SU-DHL-6 (cell line): ENCODE measurements around the gene ZNF334.

Source experiments
- H2AFZ ChIP-seq: fragments of 200-600 bp; sonication (generic); 2 replicates; pipeline ENCODE4 v1.6.1; 2014; ENCODE audit warnings: low read depth, mild to moderate bottlenecking, moderate library complexity, mixed read lengths, antibody characterized with exemption, low read length; ENCODE audit not compliant: severe bottlenecking
- H3F3A ChIP-seq: fragments of 200-600 bp; shearing (Covaris generic); 2 replicates; pipeline ENCODE4 v1.6.0; 2016; ENCODE audit warnings: antibody characterized with exemption, mild to moderate bottlenecking; ENCODE audit not compliant: insufficient read depth
- H3K27ac ChIP-seq: fragments of 200-600 bp; sonication (generic); 2 replicates; pipeline ENCODE4 v1.5.1; 2016; ENCODE audit warnings: low read depth, mild to moderate bottlenecking, low read length, moderate library complexity, mixed read lengths
- H3K27me3 ChIP-seq: fragments of 200-600 bp; sonication (generic), shearing (Covaris generic); 2 replicates; pipeline ENCODE4 v1.6.0; 2014; ENCODE audit warnings: mild to moderate bottlenecking, low read length
- H3K36me3 ChIP-seq: fragments of 200-600 bp; sonication (generic); 2 replicates; pipeline ENCODE4 v1.6.1; 2014; ENCODE audit warnings: mild to moderate bottlenecking, low read length, mixed read lengths
- H3K4me2 ChIP-seq: fragments of 300-600, 200-600 bp; shearing (Covaris generic), sonication (generic); 2 replicates; pipeline ENCODE4 v1.6.0; 2014; ENCODE audit warnings: low read length, low read depth, mild to moderate bottlenecking; ENCODE audit not compliant: poor library complexity, severe bottlenecking
- H3K4me3 ChIP-seq: fragments of 200-600 bp; sonication (generic); 2 replicates; pipeline ENCODE4 v1.5.1; 2014; ENCODE audit warnings: antibody characterized with exemption, low read length, mild to moderate bottlenecking, mixed read lengths; ENCODE audit not compliant: insufficient read depth, poor library complexity, severe bottlenecking
- H3K79me2 ChIP-seq: fragments of 200-600 bp; sonication (generic); 2 replicates; pipeline ENCODE4 v1.6.1; 2014; ENCODE audit warnings: mild to moderate bottlenecking, low read length, moderate library complexity; ENCODE audit not compliant: insufficient read depth
- H3K9ac ChIP-seq: fragments of 200-600 bp; sonication (generic); 2 replicates; pipeline ENCODE4 v1.7.0; 2014; ENCODE audit warnings: mild to moderate bottlenecking, low read length
- H3K9me2 ChIP-seq: fragments of 200-600 bp; sonication (generic); replicated peaks from 2 replicates; pipeline ENCODE4 v1.6.1; 2014; ENCODE audit warnings: low read length; ENCODE audit not compliant: insufficient read depth
- H3K9me3 ChIP-seq: fragments of 200-600 bp; sonication (generic); 2 replicates; pipeline ENCODE4 v1.6.1; 2014; ENCODE audit warnings: low read length, mixed read lengths; ENCODE audit not compliant: insufficient read depth
- H4K20me1 ChIP-seq: fragments of 200-600 bp; sonication (generic); 2 replicates; pipeline ENCODE4 v1.6.1; 2014; ENCODE audit warnings: low read depth, mild to moderate bottlenecking, antibody characterized with exemption, low read length, moderate library complexity, mixed read lengths
- CTCF ChIP-seq: fragments of 200-600 bp; sonication (generic); IDR thresholded peaks from one replicate; pipeline ENCODE4 v1.5.1; 2017; ENCODE audit warnings: antibody characterized with exemption, mild to moderate bottlenecking, low read length, moderate library complexity; ENCODE audit not compliant: insufficient read depth, poor library complexity, severe bottlenecking
- EZH2phosphoT487 ChIP-seq: fragments of 200-600 bp; sonication (generic), shearing (Covaris generic); conservative IDR thresholded peaks from 2 replicates; pipeline ENCODE4 v1.6.1; 2018; ENCODE audit warnings: mild to moderate bottlenecking, antibody characterized with exemption, low read length, moderate library complexity, mixed read lengths

The ZNF334 gene

DNA sequence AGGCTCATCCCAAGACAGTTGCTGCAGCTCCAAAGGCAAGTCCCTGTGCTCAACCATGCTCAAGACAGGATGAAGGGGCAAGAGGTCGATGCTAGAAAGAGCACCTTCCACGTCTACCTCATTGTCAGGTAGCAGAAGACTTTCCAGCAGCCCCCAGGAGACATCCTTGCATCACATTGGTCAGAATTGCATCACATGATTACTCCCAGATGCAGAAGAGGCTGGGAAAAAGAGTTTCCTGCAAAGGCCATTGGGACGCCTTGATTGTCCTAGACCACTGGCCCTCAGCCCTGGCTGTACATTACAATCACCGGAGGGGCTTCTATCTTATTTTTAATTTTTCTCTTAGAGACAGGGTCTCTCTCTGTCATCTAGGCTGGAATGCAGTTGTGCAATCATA is 17.3 kb upstream of the ZNF334 start:
- Histone ChIP-seq H3K27ac (no peak overlapping the region), H3K36me3 (no peaks in the 10 kb centered on the region), H3K4me3 (no peak overlapping the region), H3K4me2 (no peak overlapping the region), H3K9ac (no peak overlapping the region), H3K9me3 (no peaks in the 10 kb centered on the region), H3F3A (no peaks in the 10 kb centered on the region), H3K79me2 (no peaks in the 10 kb centered on the region), H4K20me1 (no peaks in the 10 kb centered on the region), H3K9me2 (no peaks in the 10 kb centered on the region), H3K27me3 (no peaks in the 10 kb centered on the region), H2AFZ (no peak overlapping the region)
- TF ChIP-seq EZH2phosphoT487 (no peak), CTCF (no peak)

DNA sequence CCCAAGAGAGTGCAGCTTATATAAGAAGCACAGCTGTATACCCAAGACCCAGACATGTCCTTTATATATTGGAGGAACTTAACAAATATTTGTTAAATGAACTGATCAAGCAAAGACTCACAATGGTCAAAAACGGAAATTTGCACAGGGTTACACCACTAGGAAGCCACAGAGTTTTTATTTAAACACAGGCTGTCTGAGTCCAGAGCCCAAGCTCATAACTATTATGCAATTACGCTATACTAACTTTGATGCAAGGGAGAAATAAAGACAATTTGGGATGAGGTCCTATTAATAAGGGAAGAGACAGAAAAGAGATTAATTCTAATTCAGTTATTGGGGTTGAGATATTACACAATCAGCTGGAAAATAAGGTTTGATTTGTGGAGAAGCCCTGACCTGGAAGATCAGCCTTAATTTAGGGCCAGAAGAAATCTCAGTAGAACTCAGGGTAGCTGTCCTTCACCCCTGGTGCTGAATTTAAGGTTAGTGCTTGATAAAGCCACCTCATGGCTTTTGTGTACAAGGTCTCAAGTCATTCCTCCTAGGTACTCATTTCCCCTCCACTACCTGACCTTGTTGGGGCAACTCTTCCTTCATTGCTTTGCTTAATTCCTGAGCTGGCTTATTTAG is 10.5 kb upstream of the ZNF334 start:
- no peaks in the 10 kb centered on the region for H3K9me3 ChIP-seq
- H3F3A ChIP-seq, result no peaks in the 10 kb centered on the region
- H3K4me2 ChIP-seq, result no peak overlapping the region
- no peaks in the 10 kb centered on the region for H3K36me3 ChIP-seq
- H2AFZ ChIP-seq, result no peak overlapping the region
- H3K79me2 ChIP-seq, result no peaks in the 10 kb centered on the region
- H3K27ac ChIP-seq, result no peak overlapping the region
- H3K27me3 ChIP-seq, result no peaks in the 10 kb centered on the region
- TF ChIP-seq CTCF, result no peak
- no peak for TF ChIP-seq EZH2phosphoT487
- no peak overlapping the region for H3K4me3 ChIP-seq
- H3K9ac ChIP-seq, result no peak overlapping the region
- H4K20me1 ChIP-seq, result no peaks in the 10 kb centered on the region
- H3K9me2 ChIP-seq, result no peaks in the 10 kb centered on the region

DNA sequence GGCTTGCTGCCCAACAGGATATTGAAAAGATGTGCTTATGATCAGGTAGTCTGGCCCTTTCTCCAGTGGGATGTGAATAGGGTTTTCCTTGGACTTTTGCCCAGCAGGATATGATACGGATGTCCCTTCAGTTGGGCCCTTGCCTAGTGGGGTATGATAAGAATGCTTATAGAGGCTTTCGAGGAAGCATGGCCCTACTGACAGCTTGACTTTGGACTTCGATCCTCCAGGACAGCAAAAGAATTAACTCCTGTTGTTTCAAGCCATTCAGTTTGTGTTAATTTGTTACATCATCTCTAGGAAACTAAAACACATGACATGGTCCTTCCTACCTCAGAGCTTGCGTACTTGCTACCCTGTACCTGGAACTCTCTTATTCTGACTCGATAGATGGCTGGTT is 9.7 kb upstream of the ZNF334 start:
- no peak overlapping the region for H3K4me3 ChIP-seq
- H3K27ac ChIP-seq, result no peak overlapping the region
- H4K20me1 ChIP-seq, result no peaks in the 10 kb centered on the region
- H3K36me3 ChIP-seq, result no peaks in the 10 kb centered on the region
- TF ChIP-seq EZH2phosphoT487 (no peak), CTCF (no peak)
- H3K9ac ChIP-seq, result no peak overlapping the region
- no peaks in the 10 kb centered on the region for H3K79me2 ChIP-seq
- no peak overlapping the region for H2AFZ ChIP-seq
- H3F3A ChIP-seq, result no peaks in the 10 kb centered on the region
- H3K27me3 ChIP-seq, result no peaks in the 10 kb centered on the region
- H3K9me3 ChIP-seq, result no peaks in the 10 kb centered on the region
- H3K9me2 ChIP-seq, result no peaks in the 10 kb centered on the region
- H3K4me2 ChIP-seq, result no peak overlapping the region
